Measurements from ENCODE around the gene LRFN2. TPM values are rescaled to one million over a fixed set of nuclear protein-coding genes. Genes with fewer than 3 reads are reported as not detected.

The LRFN2 gene
- total RNA-seq, 1 donor from 2014 or later: not detected

DNA sequence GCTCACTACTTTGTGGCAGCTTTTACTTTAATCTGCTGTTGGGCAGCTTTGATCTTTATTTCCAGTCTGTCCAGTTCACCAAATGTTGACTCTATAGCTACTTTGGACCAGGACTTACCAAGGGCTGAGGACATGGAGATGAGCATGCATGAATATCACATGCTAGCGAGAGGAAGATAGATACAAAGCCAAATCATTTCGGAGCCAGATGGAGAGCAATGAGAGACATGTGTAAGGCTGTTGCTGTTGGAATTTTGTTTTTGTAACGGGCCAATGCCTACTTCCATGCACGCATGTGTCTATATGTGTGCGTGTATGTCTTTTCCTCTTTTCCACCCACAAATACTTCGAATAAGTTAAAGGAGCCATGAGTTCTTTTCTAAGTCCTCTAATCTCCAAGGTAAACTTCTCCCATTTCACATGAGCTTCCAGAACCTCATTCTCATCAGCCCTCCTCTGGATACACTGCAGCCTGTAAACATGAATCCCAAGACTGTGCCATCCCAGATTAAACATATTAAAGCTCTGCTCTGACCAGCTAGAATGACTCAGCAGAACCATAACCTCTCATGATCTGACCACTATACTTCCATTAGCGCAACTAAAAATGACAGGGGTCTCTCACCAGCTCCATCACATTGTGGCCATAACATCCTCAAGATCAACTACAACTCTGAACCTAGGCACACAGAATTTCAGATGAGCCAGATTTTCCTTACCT is 160.7 kb downstream of the LRFN2 start:
- H3K9me3 ChIP-seq: no peaks in the 10 kb centered on the region
- H3K36me3 ChIP-seq: no peaks in the 10 kb centered on the region
- no peak overlapping the region for H3K4me3 ChIP-seq
- no peak for DNase-seq (ENCODE audit: extremely low spot score in 2 of 2)
- H3K4me1 ChIP-seq: no peaks in the 10 kb centered on the region
- H3K27me3 ChIP-seq: no peaks in the 10 kb centered on the region
- no peak overlapping the region for H3K27ac ChIP-seq
- TF ChIP-seq POLR2AphosphoS5 (IDR thresholded peaks at IDR 0.05; ENCODE audit: insufficient read depth in 1 of 2, low read depth in 1 of 2): no peak
- TF ChIP-seq POLR2A (IDR thresholded peaks at IDR 0.05): no peak
- no peak for TF ChIP-seq CTCF (IDR thresholded peaks at IDR 0.05)
- intact Hi-C loops (cut with DNase I): no loop called here

DNA sequence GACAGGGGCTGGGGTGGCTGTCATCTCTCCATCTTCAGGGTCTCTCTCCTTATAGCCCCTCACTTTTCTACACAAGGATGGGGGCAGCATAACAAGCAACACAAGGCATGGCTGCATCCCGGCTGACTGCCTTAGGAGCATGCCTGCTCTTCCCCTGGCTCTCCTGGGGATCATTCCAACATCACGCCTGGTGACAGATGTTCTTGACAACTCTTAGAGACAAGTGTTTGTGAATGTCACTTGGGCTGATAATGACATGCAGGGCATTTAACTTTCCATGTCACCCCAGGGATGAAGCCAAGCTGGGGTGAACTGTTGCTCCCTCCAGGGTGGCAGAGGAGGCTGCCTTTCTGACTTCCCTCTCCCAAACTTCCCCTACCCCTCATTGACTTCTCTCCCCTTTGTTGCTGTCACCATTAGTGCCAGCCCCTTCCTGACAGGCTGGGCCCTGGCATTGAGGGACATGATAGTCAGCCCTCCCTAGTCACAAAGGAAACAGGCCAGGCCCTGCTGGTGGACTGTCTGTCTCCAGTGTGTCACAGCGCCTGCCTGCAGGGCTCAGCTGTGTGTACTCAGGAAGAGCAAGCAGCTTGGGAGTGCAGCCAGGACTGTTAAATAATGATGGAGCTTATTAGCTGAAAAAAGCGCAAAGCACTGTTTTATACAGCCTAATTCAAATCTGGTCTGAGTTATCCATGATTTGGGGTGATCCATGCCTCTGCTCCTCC is 161.8 kb downstream of the LRFN2 start:
- Histone ChIP-seq H3K27ac (no peak overlapping the region), H3K4me1 (no peaks in the 10 kb centered on the region), H3K9me3 (no peaks in the 10 kb centered on the region), H3K36me3 (no peaks in the 10 kb centered on the region), H3K27me3 (no peaks in the 10 kb centered on the region), H3K4me3 (no peak overlapping the region)
- TF ChIP-seq POLR2AphosphoS5 (IDR thresholded peaks at IDR 0.05; ENCODE audit: insufficient read depth in 1 of 2, low read depth in 1 of 2) (no peak), POLR2A (IDR thresholded peaks at IDR 0.05) (no peak), CTCF (IDR thresholded peaks at IDR 0.05) (no peak)
- intact Hi-C loops (cut with DNase I): no loop called here
- no peak for DNase-seq (ENCODE audit: extremely low spot score in 2 of 2)

DNA sequence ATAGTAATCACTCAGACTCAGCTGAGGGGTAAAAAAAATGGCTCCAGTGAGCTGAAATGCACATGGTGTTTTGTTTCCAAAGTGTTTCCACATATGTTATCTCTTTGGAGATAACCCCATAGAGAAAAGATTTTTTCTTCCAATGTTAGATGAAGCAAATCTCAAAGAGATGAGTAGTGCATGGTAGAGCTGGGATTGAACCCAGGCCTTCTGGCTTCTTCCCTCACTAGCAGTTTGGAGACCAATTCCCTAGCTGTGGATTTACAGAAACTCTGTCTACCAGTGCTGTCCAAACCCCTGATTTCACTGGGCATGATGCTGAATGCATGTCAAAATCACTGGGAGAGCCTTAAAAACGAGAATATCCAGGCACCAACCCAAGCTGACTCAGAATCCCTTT is 165.1 kb downstream of the LRFN2 start:
- TF ChIP-seq POLR2AphosphoS5 (IDR thresholded peaks at IDR 0.05; ENCODE audit: insufficient read depth in 1 of 2, low read depth in 1 of 2) (no peak), CTCF (IDR thresholded peaks at IDR 0.05) (no peak), POLR2A (IDR thresholded peaks at IDR 0.05) (no peak)
- no peak overlapping the region for H3K27ac ChIP-seq
- intact Hi-C loops (cut with DNase I): no loop called here
- no peak overlapping the region for H3K4me3 ChIP-seq
- H3K27me3 ChIP-seq: no peaks in the 10 kb centered on the region
- H3K36me3 ChIP-seq: no peaks in the 10 kb centered on the region
- no peaks in the 10 kb centered on the region for H3K4me1 ChIP-seq
- DNase-seq (ENCODE audit: extremely low spot score in 2 of 2): no peak
- no peaks in the 10 kb centered on the region for H3K9me3 ChIP-seq

- Histone ChIP-seq H3K4me3 (no peak overlapping the region), H3K27me3 (no peaks in the 10 kb centered on the region), H3K4me1 (no peaks in the 10 kb centered on the region), H3K27ac (no peak overlapping the region), H3K36me3 (no peaks in the 10 kb centered on the region), H3K9me3 (no peaks in the 10 kb centered on the region)
- intact Hi-C loops (cut with DNase I): no loop called here
- no peak for DNase-seq (ENCODE audit: extremely low spot score in 2 of 2)
- TF ChIP-seq POLR2A (IDR thresholded peaks at IDR 0.05): no peak
- TF ChIP-seq POLR2AphosphoS5 (IDR thresholded peaks at IDR 0.05; ENCODE audit: insufficient read depth in 1 of 2, low read depth in 1 of 2): no peak
- TF ChIP-seq CTCF (IDR thresholded peaks at IDR 0.05): no peak
Measured at GRCh38 chr6:40419946-40420728, 167.0 kb downstream of the LRFN2 start.
